Activated naive CD4-positive, alpha-beta T cell treated with anti-CD3 and anti-CD28 coated beads, Interleukin-2, amount 10 ng/mL, durations not matched to agents 7 days and 5 days (primary cell): ENCODE data around the gene LAPTM4A.

Experiments used
- CTCF ChIA-PET: fragments of 350-600 bp; sonication (Branson Sonifier 250); formaldehyde crosslinking; loops from one replicate; lab custom pipeline; 2021; ENCODE audit warnings: antibody characterized with exemption; lab: Charles Lee
- DNase-seq: peaks from one replicate; pipeline ENCODE4 v3.0.0-alpha.2; 2020
- H3K27ac Mint-ChIP-seq: one replicate; pipeline ENCODE4 v1.8.0; 2021; ENCODE audit warnings: mild to moderate bottlenecking, moderate library complexity, mixed read lengths
- H3K27me3 Mint-ChIP-seq: one replicate; pipeline ENCODE4 v1.8.0; 2021; ENCODE audit warnings: mild to moderate bottlenecking, mixed read lengths
- H3K36me3 Mint-ChIP-seq: one replicate; pipeline ENCODE4 v1.8.0; 2021; ENCODE audit warnings: mixed read lengths
- H3K4me1 Mint-ChIP-seq: one replicate; pipeline ENCODE4 v1.8.0; 2021; ENCODE audit warnings: mixed read lengths
- H3K4me3 Mint-ChIP-seq: one replicate; pipeline ENCODE4 v1.8.0; 2021; ENCODE audit warnings: mild to moderate bottlenecking, moderate library complexity, mixed read lengths
- H3K9me3 Mint-ChIP-seq: one replicate; pipeline ENCODE4 v1.8.0; 2021; ENCODE audit warnings: mixed read lengths

LAPTM4A gene

GRCh38 chr2:20051532-20052228 lies at the start of gene LAPTM4A:
Gene LAPTM4A (minus strand): TSS chr2:20051628. CDS start chr2:20051520, 108 bp downstream.
- H3K4me3 Mint-ChIP-seq = no peak within 1 kb of the TSS
- H3K36me3 Mint-ChIP-seq = no peaks in the 10 kb centered on the region
- H3K9me3 Mint-ChIP-seq = no peaks in the 10 kb centered on the region
- peaks cover 25% of the 10 kb centered on the region for H3K4me1 Mint-ChIP-seq
- peaks cover 24% of the 10 kb centered on the region for H3K27me3 Mint-ChIP-seq
- no peak within 1 kb of the TSS for H3K27ac Mint-ChIP-seq
- peak; percentile 99 for DNase-seq
- CTCF ChIA-PET = interaction anchor here (1.0 to 3.3 kb wide), 2 partner anchors 8 to 36 kb away, joined by 3 to 16 read pairs; no protein-coding TSS in a partner anchor

DNA sequence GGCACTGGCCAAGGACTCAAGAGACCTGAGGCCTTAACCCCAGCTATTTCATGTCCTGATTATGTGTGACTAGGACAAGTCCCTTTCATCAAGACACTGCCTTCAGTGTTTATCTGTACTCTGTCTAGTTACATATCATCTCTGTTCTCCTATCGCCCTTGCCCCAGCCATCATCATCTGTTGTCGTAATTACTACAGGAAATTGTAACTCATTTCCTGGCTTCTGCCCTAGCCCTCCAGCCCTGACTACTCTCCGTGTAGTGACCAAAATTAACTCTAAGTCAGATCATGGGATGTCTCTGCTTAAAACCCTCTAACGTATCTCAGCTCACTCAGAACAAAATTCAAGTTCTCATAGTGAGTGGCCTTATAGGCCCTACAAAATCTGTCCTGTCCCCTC lies 49.3 kb upstream of the LAPTM4A start:
- no peak overlapping the region for H3K4me3 Mint-ChIP-seq
- no peak for DNase-seq
- H3K27me3 Mint-ChIP-seq = peaks cover 47% of the 10 kb centered on the region
- H3K4me1 Mint-ChIP-seq = peaks cover 10% of the 10 kb centered on the region
- H3K27ac Mint-ChIP-seq = no peak overlapping the region
- CTCF ChIA-PET = interaction anchor here (0.7 to 2.3 kb wide), 4 partner anchors 86 to 147 kb away, joined by 3 to 11 read pairs (median 4); no protein-coding TSS in a partner anchor
- H3K9me3 Mint-ChIP-seq = peaks cover 9% of the 10 kb centered on the region
- H3K36me3 Mint-ChIP-seq = no peaks in the 10 kb centered on the region

GRCh38 chr2:20099780-20100179 lies 48.4 kb upstream of the LAPTM4A start:
- CTCF ChIA-PET = interaction anchor here (0.7 to 2.3 kb wide), 3 partner anchors 85 to 144 kb away, joined by 4 to 11 read pairs (median 4); no protein-coding TSS in a partner anchor
- Mint-ChIP-seq H3K27me3 (peaks cover 41% of the 10 kb centered on the region), H3K9me3 (peaks cover 9% of the 10 kb centered on the region), H3K4me3 (no peak overlapping the region), H3K27ac (no peak overlapping the region), H3K36me3 (no peaks in the 10 kb centered on the region), H3K4me1 (peaks cover 1% of the 10 kb centered on the region)
- DNase-seq = no peak

GRCh38 chr2:20097889-20098714 lies 46.7 kb upstream of the LAPTM4A start:
- CTCF ChIA-PET = interaction anchor here (0.9 to 2.3 kb wide), 6 partner anchors 10 to 143 kb away, joined by 3 to 12 read pairs (median 4); no protein-coding TSS in a partner anchor
- Mint-ChIP-seq H3K27me3 (peaks cover 43% of the 10 kb centered on the region), H3K4me1 (no peaks in the 10 kb centered on the region), H3K4me3 (no peak overlapping the region), H3K36me3 (no peaks in the 10 kb centered on the region), H3K9me3 (peaks cover 9% of the 10 kb centered on the region), H3K27ac (no peak overlapping the region)
- DNase-seq = peak; percentile 85

GRCh38 chr2:20095469-20095868 lies 44.0 kb upstream of the LAPTM4A start:
- DNase-seq = no peak
- Mint-ChIP-seq H3K4me3 (no peak overlapping the region), H3K27me3 (peaks cover 38% of the 10 kb centered on the region), H3K27ac (no peak overlapping the region), H3K4me1 (no peaks in the 10 kb centered on the region), H3K36me3 (no peaks in the 10 kb centered on the region), H3K9me3 (no peaks in the 10 kb centered on the region)
- CTCF ChIA-PET = interaction anchor here (1.2 to 3.4 kb wide), 3 partner anchors 47 to 140 kb away, joined by 3 to 20 read pairs (median 16); no protein-coding TSS in a partner anchor

DNA sequence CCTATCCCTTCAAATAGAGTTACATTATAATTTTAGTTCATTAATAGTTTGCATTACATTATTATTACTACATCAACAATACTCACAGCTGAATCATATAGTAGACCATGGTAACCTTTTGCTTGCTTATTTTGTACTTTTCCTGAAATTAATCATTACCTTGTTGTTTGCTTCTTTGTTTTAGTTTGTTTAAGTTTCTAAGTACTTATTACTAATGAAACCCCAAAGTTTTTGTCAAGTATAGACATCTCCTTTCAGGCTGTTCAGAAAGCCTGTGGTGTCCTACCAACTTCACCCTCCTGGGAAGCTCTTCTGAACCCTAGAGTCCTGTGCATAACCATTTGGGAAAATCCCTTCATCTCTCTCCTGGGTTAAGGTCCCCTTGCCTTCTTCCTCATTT lies 43.5 kb upstream of the LAPTM4A start:
- no peaks in the 10 kb centered on the region for H3K9me3 Mint-ChIP-seq
- H3K27ac Mint-ChIP-seq = no peak overlapping the region
- no peak overlapping the region for H3K4me3 Mint-ChIP-seq
- DNase-seq = no peak
- CTCF ChIA-PET = interaction anchor here (1.0 to 3.4 kb wide), 5 partner anchors 33 to 139 kb away, joined by 3 to 20 read pairs (median 4); no protein-coding TSS in a partner anchor
- H3K4me1 Mint-ChIP-seq = no peaks in the 10 kb centered on the region
- peaks cover 39% of the 10 kb centered on the region for H3K27me3 Mint-ChIP-seq
- H3K36me3 Mint-ChIP-seq = no peaks in the 10 kb centered on the region

DNA sequence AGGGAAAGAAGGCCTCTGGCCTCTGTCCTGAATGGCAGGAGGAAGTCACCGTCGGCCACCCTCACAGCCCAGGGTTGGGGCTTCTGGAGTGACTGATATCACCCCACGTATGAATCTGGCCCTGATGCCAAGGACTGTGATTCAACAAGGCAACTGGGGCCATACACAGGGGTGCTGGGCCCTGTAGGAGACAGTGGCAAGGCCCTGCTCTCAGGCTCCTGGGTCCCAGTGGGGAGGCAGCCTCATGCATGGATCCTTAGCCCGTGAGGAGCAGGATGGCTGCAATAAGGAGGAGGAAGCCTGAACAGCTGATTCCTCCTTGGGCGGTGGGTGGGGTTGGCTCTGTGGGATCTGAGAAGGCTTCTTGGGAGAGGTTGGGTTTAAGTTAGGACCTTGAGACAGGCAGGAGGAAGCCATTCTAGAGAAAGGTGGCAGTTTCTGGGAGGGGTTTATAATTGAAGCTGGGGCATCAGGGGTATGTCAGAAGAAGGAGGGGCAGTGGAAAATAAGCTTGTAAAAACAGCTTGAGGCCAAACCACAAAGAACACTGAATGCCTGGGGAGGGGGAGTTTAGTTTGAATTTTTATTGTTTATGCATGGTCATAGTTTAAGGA lies 42.8 kb upstream of the LAPTM4A start:
- no peaks in the 10 kb centered on the region for H3K9me3 Mint-ChIP-seq
- no peaks in the 10 kb centered on the region for H3K4me1 Mint-ChIP-seq
- H3K36me3 Mint-ChIP-seq = no peaks in the 10 kb centered on the region
- DNase-seq = no peak
- H3K27me3 Mint-ChIP-seq = peaks cover 32% of the 10 kb centered on the region
- H3K27ac Mint-ChIP-seq = no peak overlapping the region
- no peak overlapping the region for H3K4me3 Mint-ChIP-seq
- CTCF ChIA-PET = interaction anchor here (1.0 to 3.4 kb wide), 4 partner anchors 33 to 138 kb away, joined by 3 to 20 read pairs (median 10); no protein-coding TSS in a partner anchor

- no peaks in the 10 kb centered on the region for H3K9me3 Mint-ChIP-seq
- peaks cover 35% of the 10 kb centered on the region for H3K27me3 Mint-ChIP-seq
- H3K4me1 Mint-ChIP-seq = no peaks in the 10 kb centered on the region
- no peak overlapping the region for H3K4me3 Mint-ChIP-seq
- no peak overlapping the region for H3K27ac Mint-ChIP-seq
- no peaks in the 10 kb centered on the region for H3K36me3 Mint-ChIP-seq
- CTCF ChIA-PET = interaction anchor here (1.2 to 3.4 kb wide), 3 partner anchors 34 to 138 kb away, joined by 3 to 20 read pairs (median 16); no protein-coding TSS in a partner anchor
- no peak for DNase-seq
These were observed 42.1 kb upstream of the LAPTM4A start for GRCh38 chr2:20093263-20094141.

DNA sequence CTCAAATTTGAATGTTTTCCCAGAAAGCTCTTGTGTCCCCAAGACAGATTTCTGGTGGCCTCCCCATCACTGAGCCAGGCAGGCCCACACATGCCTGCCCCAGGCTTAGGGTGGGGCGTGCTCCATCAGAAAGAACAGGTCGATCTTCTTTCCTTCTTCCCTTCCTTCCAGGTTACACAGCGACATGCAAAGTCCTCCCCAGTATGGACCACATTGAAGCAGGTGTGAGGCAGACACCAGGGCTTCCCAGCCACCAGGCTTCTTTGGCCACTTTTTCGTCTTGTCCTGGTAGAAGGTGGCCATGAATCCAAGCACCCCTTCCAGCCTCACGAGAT lies 41.4 kb upstream of the LAPTM4A start:
- no peaks in the 10 kb centered on the region for H3K36me3 Mint-ChIP-seq

GRCh38 chr2:20092226-20092900 lies 40.9 kb upstream of the LAPTM4A start:
- H3K27me3 Mint-ChIP-seq = peaks cover 32% of the 10 kb centered on the region
- CTCF ChIA-PET = no interaction called here
- no peaks in the 10 kb centered on the region for H3K36me3 Mint-ChIP-seq
- no peaks in the 10 kb centered on the region for H3K9me3 Mint-ChIP-seq
- no peak overlapping the region for H3K4me3 Mint-ChIP-seq
- no peaks in the 10 kb centered on the region for H3K4me1 Mint-ChIP-seq
- H3K27ac Mint-ChIP-seq = no peak overlapping the region
- DNase-seq = no peak

More for the DNA sequence above, 41.4 kb upstream of the LAPTM4A start:
- no peak overlapping the region for H3K4me3 Mint-ChIP-seq
- no peak for DNase-seq
- peak overlapping the region; percentile 60 for H3K27ac Mint-ChIP-seq
- H3K9me3 Mint-ChIP-seq = no peaks in the 10 kb centered on the region
- peaks cover 33% of the 10 kb centered on the region for H3K27me3 Mint-ChIP-seq
- CTCF ChIA-PET = no interaction called here
- H3K4me1 Mint-ChIP-seq = no peaks in the 10 kb centered on the region

GRCh38 chr2:20091305-20091991 lies 40.0 kb upstream of the LAPTM4A start:
- H3K4me1 Mint-ChIP-seq = no peaks in the 10 kb centered on the region
- H3K9me3 Mint-ChIP-seq = no peaks in the 10 kb centered on the region
- no peaks in the 10 kb centered on the region for H3K36me3 Mint-ChIP-seq
- CTCF ChIA-PET = interaction anchor here (0.7 kb wide), 1 partner anchor 125 kb away, joined by 3 read pairs; no protein-coding TSS in a partner anchor
- DNase-seq = no peak
- peaks cover 27% of the 10 kb centered on the region for H3K27me3 Mint-ChIP-seq
- no peak overlapping the region for H3K27ac Mint-ChIP-seq
- H3K4me3 Mint-ChIP-seq = no peak overlapping the region

GRCh38 chr2:20089715-20090464 lies 38.5 kb upstream of the LAPTM4A start:
- Mint-ChIP-seq H3K27me3 (peaks cover 27% of the 10 kb centered on the region), H3K4me3 (no peak overlapping the region), H3K27ac (no peak overlapping the region), H3K9me3 (no peaks in the 10 kb centered on the region), H3K36me3 (no peaks in the 10 kb centered on the region), H3K4me1 (no peaks in the 10 kb centered on the region)
- CTCF ChIA-PET = interaction anchor here (0.9 to 1.1 kb wide), 2 partner anchors 124 to 134 kb away, joined by 3 to 4 read pairs; no protein-coding TSS in a partner anchor
- no peak for DNase-seq
